Esophagus muscularis mucosa (tissue), 4 donors: Measurements from ENCODE around the gene CENPT. TPM values are rescaled to one million over a fixed set of nuclear protein-coding genes. Genes with fewer than 3 reads are reported as not detected.

Experiments
- DNase-seq: peaks from one replicate; pipeline ENCODE4 v3.0.0-alpha.2; 2017; ENCODE audit errors: extremely low spot score
- H3K27ac ChIP-seq, 4 donors: fragments of 200-600 bp; sonication (generic); replicated peaks in 1 of 4; 1 replicate in 3 of 4; 2 replicates in 1 of 4; pipeline ENCODE4 v1.5.1; 2016 to 2019; ENCODE audit warnings: mild to moderate bottlenecking in 1 of 4
- H3K27me3 ChIP-seq, 4 donors: fragments of 200-600 bp; sonication (generic); one replicate each; pipeline versions ENCODE4 v1.5.1 to v1.6.0; 2016 to 2019
- H3K36me3 ChIP-seq, 4 donors: fragments of 200-600 bp; sonication (generic); one replicate each; pipeline ENCODE4 v1.5.1; 2016 to 2019
- H3K4me1 ChIP-seq, 4 donors: fragments of 200-600 bp; sonication (generic); one replicate each; pipeline ENCODE4 v1.5.1; 2016 to 2019
- H3K4me3 ChIP-seq, 4 donors: fragments of 200-600 bp; sonication (generic); 1 replicate in 2 of 4; 2 replicates in 2 of 4; pipeline ENCODE4 v1.5.1; 2016 to 2019; ENCODE audit warnings: mild to moderate bottlenecking in 4 of 4, moderate library complexity in 1 of 4
- H3K9me3 ChIP-seq, 4 donors: fragments of 200-600 bp; sonication (generic); 1 replicate in 3 of 4; 2 replicates in 1 of 4; pipeline ENCODE4 v1.5.1; 2016 to 2019
- EP300 ChIP-seq: sonication (generic); formaldehyde crosslinking; IDR thresholded peaks from one replicate; pipeline ENCODE4 v1.6.1; 2017; ENCODE audit warnings: antibody characterized with exemption
- POLR2A ChIP-seq: fragments of 450-650 bp; IDR thresholded peaks from one replicate; pipeline ENCODE4 v1.6.1; 2017; ENCODE audit warnings: antibody characterized with exemption, moderate library complexity, mild to moderate bottlenecking, low read depth
- POLR2AphosphoS5 ChIP-seq, 2 donors: sonication (generic); formaldehyde crosslinking; IDR thresholded peaks; one replicate each; pipeline ENCODE4 v1.6.1; 2017; ENCODE audit warnings: antibody characterized with exemption in 2 of 2
- WGBS: methylation state at CpG from one replicate; pipeline ENCODE4 v1.1.5; 2018; 5-methylcytosine and 5-hydroxymethylcytosine counted together
- intact Hi-C: fragments of 100-400 bp; cut with DNase I; formaldehyde crosslinking; loops from one replicate; pipeline ENCODE4 v1.15.1; 2023
- total RNA-seq, 4 donors: library from RNA; depleted of rRNA; stranded (reverse); fragments of >200 nt; gene quantifications; one replicate each; pipeline versions ENCODE4 v1.1.0 to v1.2.1, GENCODE V29; 2016
- TF ChIP-seq, protein P1 (sequence below), 3 experiments: fragments of 200-600 bp in 2 of 3; fragments of 450-650 bp in 1 of 3; sonication (generic) in 2 of 3; IDR thresholded peaks; one replicate each; pipeline ENCODE4 v1.5.1; 2017 to 2019; ENCODE audit warnings: antibody characterized with exemption in 3 of 3, mild to moderate bottlenecking in 2 of 3, moderate library complexity in 1 of 3

The CENPT gene
- total RNA-seq, 4 donors from 2014 or later: 30.3 to 50.7 (median 33.2) TPM

DNA sequence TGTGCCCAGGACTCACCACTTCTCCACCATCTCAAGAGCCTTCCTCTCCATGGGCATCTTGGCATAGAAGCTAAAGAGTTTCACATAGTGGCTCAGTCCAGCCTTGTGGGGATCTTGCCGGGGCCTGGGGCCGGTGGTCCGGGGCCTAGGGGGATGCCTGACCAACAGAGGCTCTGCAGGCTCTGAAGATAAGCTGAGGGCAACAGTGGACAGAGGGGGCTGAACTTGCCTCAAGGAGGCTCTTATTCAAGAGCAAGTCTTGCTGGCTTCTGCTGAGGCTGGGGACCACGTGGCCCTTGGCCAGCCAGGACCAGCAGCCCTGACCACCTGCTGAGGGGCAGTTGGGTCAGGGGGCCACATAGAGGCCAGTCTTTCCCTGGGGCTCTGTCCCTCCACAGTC, 18.8 kb downstream of the CENPT start:
- H3K36me3 ChIP-seq: peaks cover 34 to 65% (median 57%) of the 10 kb centered on the region in 4 donors

GRCh38 chr16:67825906-67826305, 21.6 kb downstream of the CENPT start:
- WGBS: 94% methylated on average over 11 of the region's 14 CpGs
- intact Hi-C loops: no loop called here
- no peaks in the 10 kb centered on the region for H3K27me3 ChIP-seq
- DNase-seq: no peak
- no peak for TF ChIP-seq EP300
- TF ChIP-seq, protein P1, sequence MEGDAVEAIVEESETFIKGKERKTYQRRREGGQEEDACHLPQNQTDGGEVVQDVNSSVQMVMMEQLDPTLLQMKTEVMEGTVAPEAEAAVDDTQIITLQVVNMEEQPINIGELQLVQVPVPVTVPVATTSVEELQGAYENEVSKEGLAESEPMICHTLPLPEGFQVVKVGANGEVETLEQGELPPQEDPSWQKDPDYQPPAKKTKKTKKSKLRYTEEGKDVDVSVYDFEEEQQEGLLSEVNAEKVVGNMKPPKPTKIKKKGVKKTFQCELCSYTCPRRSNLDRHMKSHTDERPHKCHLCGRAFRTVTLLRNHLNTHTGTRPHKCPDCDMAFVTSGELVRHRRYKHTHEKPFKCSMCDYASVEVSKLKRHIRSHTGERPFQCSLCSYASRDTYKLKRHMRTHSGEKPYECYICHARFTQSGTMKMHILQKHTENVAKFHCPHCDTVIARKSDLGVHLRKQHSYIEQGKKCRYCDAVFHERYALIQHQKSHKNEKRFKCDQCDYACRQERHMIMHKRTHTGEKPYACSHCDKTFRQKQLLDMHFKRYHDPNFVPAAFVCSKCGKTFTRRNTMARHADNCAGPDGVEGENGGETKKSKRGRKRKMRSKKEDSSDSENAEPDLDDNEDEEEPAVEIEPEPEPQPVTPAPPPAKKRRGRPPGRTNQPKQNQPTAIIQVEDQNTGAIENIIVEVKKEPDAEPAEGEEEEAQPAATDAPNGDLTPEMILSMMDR (IDR thresholded peaks at IDR 0.05): no peak
- peaks cover 23 to 51% (median 42%) of the 10 kb centered on the region in 4 donors for H3K36me3 ChIP-seq
- H3K4me3 ChIP-seq: no peak overlapping the region
- H3K27ac ChIP-seq: no peak overlapping the region
- no peaks in the 10 kb centered on the region for H3K4me1 ChIP-seq
- H3K9me3 ChIP-seq: no peaks in the 10 kb centered on the region

More for the DNA sequence above, 18.8 kb downstream of the CENPT start:
- peaks cover 8 to 22% (median 13%) of the 10 kb centered on the region in 4 donors for H3K4me1 ChIP-seq
- no peak overlapping the region for H3K4me3 ChIP-seq
- H3K9me3 ChIP-seq: no peaks in the 10 kb centered on the region
- H3K27me3 ChIP-seq: no peaks in the 10 kb centered on the region
- no peak for TF ChIP-seq POLR2AphosphoS5 (IDR thresholded peaks at IDR 0.05)
- TF ChIP-seq, protein P1 (IDR thresholded peaks at IDR 0.05): no peak
- no peak for TF ChIP-seq POLR2A
- TF ChIP-seq EP300: no peak
- intact Hi-C loops: no loop called here
- H3K27ac ChIP-seq: no peak overlapping the region
- 97% methylated on average over 4 of the region's 4 CpGs for WGBS
- DNase-seq: no peak

DNA sequence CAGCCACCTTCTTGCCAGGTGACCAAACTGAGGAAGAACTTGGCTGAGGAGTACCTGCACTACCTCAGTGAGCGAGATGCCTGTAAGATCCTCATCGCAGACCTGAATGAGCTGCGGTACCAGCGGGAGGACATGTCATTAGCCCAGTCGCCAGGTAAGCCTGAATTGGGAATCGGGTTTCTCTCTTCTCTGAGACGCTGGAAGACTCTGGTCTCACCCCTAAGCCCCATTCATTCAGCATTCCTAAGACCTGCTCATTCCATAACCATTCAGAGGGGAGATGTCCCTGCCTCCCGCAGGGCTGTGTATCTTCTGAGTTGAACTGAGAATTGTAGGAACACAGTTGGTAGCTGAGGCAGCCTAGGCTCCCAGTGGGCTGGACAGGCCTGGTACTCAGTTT, 22.4 kb downstream of the CENPT start:
- WGBS: 87% methylated on average over 8 of the region's 8 CpGs
- peaks cover 16 to 43% (median 35%) of the 10 kb centered on the region in 4 donors for H3K36me3 ChIP-seq
- intact Hi-C loops: no loop called here
- TF ChIP-seq POLR2AphosphoS5 (IDR thresholded peaks at IDR 0.05): no peak
- no peak for TF ChIP-seq EP300
- TF ChIP-seq POLR2A: no peak
- TF ChIP-seq, protein P1 (IDR thresholded peaks at IDR 0.05): no peak
- H3K9me3 ChIP-seq: no peaks in the 10 kb centered on the region
- no peak overlapping the region for H3K4me3 ChIP-seq
- H3K27me3 ChIP-seq: no peaks in the 10 kb centered on the region
- H3K4me1 ChIP-seq: no peaks in the 10 kb centered on the region
- H3K27ac ChIP-seq: no peak overlapping the region
- no peak for DNase-seq

DNA sequence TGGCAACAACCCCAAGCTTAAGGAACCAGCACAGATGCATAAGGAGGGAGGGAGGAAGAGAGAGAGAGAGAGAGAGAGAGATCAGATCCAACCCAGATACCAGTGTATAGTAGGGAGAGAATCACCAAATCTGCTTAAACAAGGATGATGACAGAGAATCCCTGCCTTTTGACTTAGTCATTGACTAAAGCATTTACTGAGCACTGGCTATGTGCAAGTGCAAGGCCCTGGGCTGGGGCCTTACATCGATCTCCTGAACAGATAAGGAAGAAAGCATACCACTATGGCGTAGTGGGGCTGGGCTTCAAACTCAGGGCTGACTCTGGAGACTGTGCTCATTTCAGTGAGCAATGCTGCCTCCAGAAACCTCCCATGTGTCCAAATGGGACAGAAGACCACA, 25.0 kb downstream of the CENPT start:
- Histone ChIP-seq H3K27ac (no peak overlapping the region), H3K4me3 (no peak overlapping the region), H3K36me3 (peaks cover 0 to 17% (median 9%) of the 10 kb centered on the region in 4 donors), H3K9me3 (no peaks in the 10 kb centered on the region), H3K27me3 (no peaks in the 10 kb centered on the region), H3K4me1 (no peaks in the 10 kb centered on the region)
- DNase-seq: no peak
- TF ChIP-seq POLR2A: no peak
- TF ChIP-seq POLR2AphosphoS5 (IDR thresholded peaks at IDR 0.05): no peak
- TF ChIP-seq EP300: no peak
- TF ChIP-seq, protein P1 (IDR thresholded peaks at IDR 0.05): no peak
- 95% methylated on average over 2 of the region's 2 CpGs for WGBS
- intact Hi-C loops: no loop called here

DNA sequence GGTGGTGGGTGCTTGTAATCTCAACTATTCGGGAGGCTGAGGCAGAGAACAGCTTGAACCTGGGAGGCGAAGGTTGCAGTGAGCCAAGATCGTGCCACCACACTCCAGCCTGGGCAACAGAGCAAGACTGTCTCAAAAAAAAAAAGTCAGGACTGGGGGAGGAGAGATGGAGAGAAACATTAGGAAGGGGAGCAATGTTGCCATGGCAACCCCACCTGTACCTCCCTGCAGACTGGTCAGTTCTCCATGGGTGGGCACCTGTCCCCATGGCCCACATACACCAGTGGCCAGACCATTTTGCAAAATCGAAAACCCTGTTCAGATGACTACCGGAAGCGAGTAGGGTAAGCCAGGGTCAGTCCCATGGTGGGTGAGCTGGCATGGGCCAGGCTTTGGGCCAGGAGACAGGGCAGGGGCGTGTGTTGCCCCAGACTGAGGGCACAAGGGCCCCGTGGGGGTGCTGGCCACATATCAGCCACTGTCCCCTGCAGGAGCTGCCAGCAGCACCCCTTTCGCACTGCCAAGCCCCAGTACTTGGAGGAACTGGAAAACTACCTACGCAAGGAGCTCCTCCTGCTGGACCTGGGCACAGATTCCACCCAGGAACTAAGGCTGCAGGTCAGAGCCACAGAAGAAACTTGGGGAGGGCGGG, 26.8 kb downstream of the CENPT start:
- H3K4me1 ChIP-seq: peaks cover 0 to 9% (median 8%) of the 10 kb centered on the region in 4 donors
- WGBS: 84% methylated on average over 10 of the region's 11 CpGs
- no peak overlapping the region for H3K27ac ChIP-seq
- no peak overlapping the region for H3K4me3 ChIP-seq
- no peaks in the 10 kb centered on the region for H3K27me3 ChIP-seq
- peaks cover 0 to under 1% (median 0%) of the 10 kb centered on the region in 4 donors for H3K36me3 ChIP-seq
- TF ChIP-seq, protein P1 (IDR thresholded peaks at IDR 0.05): no peak
- no peak for TF ChIP-seq POLR2A
- TF ChIP-seq POLR2AphosphoS5 (IDR thresholded peaks at IDR 0.05): no peak
- no peak for TF ChIP-seq EP300
- intact Hi-C loops: no loop called here
- DNase-seq: no peak
- no peaks in the 10 kb centered on the region for H3K9me3 ChIP-seq
